HUES48 (cell line): ENCODE measurements around the gene SPPL3.

Experiments
- H3K27ac ChIP-seq: one replicate; pipeline ENCODE4 v1.7.0; 2013; ENCODE audit warnings: low read depth, low read length, inconsistent platforms
- H3K27me3 ChIP-seq: 2 replicates; pipeline ENCODE4 v1.6.1; 2013; ENCODE audit warnings: mild to moderate bottlenecking, low read length; ENCODE audit not compliant: control insufficient read depth, insufficient read depth
- H3K36me3 ChIP-seq: 2 replicates; pipeline ENCODE4 v1.6.1; 2013; ENCODE audit warnings: low read length; ENCODE audit not compliant: control insufficient read depth, insufficient read depth
- H3K4me1 ChIP-seq: 2 replicates; pipeline ENCODE4 v1.6.1; 2013; ENCODE audit warnings: mild to moderate bottlenecking, low read length; ENCODE audit not compliant: control insufficient read depth, insufficient read depth
- H3K4me3 ChIP-seq: 2 replicates; pipeline ENCODE4 v1.5.1; 2013; ENCODE audit warnings: mild to moderate bottlenecking, low read depth, low read length
- H3K9ac ChIP-seq: 2 replicates; pipeline ENCODE4 v1.6.1; 2013; ENCODE audit warnings: mild to moderate bottlenecking, low read depth, low read length, moderate library complexity
- H3K9me3 ChIP-seq: 2 replicates; pipeline ENCODE4 v1.6.1; 2013; ENCODE audit warnings: low read length; ENCODE audit not compliant: control insufficient read depth, insufficient read depth

Gene SPPL3

DNA sequence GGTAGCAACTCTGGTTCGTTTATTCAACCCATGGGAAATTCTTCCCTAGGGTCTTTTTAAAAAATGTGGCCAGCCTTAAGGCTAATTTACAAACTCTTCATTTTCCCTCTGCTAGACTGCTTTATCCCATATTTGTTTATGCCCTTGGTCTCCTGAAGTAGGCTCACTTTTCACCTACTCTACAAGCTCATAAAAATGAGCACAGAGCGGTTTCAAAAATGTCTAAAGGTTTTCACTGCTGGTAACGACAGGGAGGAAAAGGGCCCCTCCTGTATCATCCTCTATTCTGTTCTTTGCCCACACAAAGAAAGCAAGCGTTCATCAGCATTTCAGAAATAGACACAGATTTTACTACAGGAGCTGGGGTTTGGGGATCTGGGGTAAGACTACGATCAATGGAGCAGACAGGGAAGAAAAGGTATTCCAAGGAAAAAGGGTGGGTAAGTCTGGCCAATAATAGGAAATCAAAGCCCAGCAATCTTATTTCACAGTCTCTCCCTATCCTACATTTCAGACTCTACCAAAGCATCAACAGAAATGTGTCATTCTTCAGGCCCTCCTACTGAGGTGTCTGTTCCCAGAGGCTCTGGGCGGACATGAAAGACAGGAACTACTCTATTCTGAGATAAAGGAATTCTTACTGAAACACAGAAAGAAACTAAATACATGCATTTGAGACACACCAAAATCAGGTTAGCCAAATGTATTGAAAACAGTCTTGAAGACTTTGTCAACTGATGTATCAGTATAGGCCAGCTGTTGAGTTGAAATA lies 86.4 kb downstream of the SPPL3 start:
- Histone ChIP-seq H3K27ac (peak overlapping the region; percentile 33), H3K4me3 (no peak overlapping the region), H3K27me3 (no peaks in the 10 kb centered on the region), H3K36me3 (no peaks in the 10 kb centered on the region), H3K9ac (no peak overlapping the region), H3K4me1 (peaks cover 17% of the 10 kb centered on the region), H3K9me3 (no peaks in the 10 kb centered on the region)

DNA sequence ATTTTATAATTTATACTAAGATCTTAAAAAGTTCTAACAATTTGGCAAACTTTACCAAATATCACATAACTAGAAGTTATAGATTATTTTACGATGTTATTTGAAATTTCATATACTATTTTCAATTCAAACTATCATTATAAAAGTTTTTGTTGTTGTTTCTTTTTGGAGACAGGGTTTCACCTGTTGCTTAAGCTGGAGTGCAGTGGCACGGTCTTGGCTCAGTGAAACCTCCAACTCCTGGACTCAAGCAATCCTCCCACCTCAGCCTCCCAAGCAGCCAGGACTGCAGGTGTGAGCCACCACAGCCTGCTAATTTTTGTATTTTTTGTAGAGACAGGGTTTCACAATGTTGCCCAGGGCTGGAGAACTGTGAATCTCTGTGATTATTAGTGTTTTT lies 87.8 kb downstream of the SPPL3 start:
- no peaks in the 10 kb centered on the region for H3K36me3 ChIP-seq
- no peaks in the 10 kb centered on the region for H3K27me3 ChIP-seq
- no peaks in the 10 kb centered on the region for H3K9me3 ChIP-seq
- H3K4me1 ChIP-seq, result 0 out of 2 replicates have a peak, but pooled peaks cover 7% of the 10 kb centered on the region
- H3K27ac ChIP-seq, result no peak overlapping the region
- no peak overlapping the region for H3K9ac ChIP-seq
- H3K4me3 ChIP-seq, result no peak overlapping the region

DNA sequence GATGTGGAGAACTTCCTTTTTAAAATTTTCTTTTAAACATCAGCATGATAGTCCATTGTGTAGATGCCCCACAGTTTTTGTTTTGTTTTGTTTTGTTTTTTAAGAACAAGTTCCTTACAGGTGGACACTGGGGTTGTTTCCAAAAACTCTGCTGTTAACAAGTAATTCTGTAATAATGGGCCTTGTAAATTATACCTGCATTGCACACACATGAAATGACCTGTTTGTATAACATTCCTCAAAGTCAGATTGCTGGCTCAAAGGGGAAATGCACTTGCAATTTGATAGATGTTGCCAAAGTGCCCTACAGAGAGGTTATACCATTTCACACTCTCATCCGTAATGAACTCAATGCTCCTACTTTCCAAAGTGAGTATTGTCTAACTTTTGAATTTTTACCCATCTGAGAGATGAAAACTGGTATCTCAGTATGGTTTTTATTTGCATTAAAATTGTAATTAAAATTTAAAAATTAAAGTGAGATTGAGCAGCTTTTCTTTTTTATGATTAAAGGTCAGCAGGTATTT lies 89.2 kb downstream of the SPPL3 start:
- H3K4me1 ChIP-seq, result 0 out of 2 replicates have a peak, but pooled peaks cover 7% of the 10 kb centered on the region
- H3K36me3 ChIP-seq, result 0 out of 2 replicates have a peak, but pooled peaks cover 3% of the 10 kb centered on the region
- H3K9ac ChIP-seq, result no peak overlapping the region
- H3K9me3 ChIP-seq, result no peaks in the 10 kb centered on the region
- no peak overlapping the region for H3K27ac ChIP-seq
- H3K27me3 ChIP-seq, result no peaks in the 10 kb centered on the region
- no peak overlapping the region for H3K4me3 ChIP-seq

DNA sequence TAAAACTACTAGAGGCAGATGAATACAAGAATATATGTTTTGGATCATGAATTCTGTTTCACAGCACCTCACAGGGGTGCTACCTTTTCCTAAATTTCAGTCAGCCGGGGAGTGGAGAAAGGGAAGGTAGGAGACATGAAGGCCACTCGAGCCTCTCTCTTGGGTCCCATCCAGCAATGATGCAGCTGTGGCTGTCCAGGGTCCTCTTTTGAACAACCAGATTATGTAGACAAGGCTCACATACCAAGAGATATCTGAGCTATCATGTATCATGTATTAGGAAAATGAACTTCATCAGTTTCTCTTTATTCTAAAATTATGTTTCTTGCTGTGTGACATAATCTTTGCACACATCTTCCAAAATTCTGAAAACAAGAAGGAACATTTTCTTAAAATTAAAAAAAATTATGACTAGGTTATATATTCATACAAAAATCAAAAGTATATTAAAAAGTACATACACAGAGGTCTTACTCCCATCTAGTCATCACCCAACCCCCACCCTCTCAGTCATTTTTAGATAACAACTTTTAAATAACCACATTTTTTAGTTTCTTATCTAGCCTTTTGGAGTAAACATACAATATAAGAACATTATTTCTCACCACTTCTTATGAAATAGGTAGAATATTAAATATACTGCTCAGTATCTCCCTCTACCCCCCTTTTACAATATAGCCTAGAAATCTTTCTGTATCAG lies 89.8 kb downstream of the SPPL3 start:
- no peaks in the 10 kb centered on the region for H3K9me3 ChIP-seq
- H3K9ac ChIP-seq, result no peak overlapping the region
- no peaks in the 10 kb centered on the region for H3K27me3 ChIP-seq
- H3K4me1 ChIP-seq, result 0 out of 2 replicates have a peak, but pooled peaks cover 7% of the 10 kb centered on the region
- no peak overlapping the region for H3K27ac ChIP-seq
- no peak overlapping the region for H3K4me3 ChIP-seq
- H3K36me3 ChIP-seq, result 0 out of 2 replicates have a peak, but pooled peaks cover 3% of the 10 kb centered on the region

DNA sequence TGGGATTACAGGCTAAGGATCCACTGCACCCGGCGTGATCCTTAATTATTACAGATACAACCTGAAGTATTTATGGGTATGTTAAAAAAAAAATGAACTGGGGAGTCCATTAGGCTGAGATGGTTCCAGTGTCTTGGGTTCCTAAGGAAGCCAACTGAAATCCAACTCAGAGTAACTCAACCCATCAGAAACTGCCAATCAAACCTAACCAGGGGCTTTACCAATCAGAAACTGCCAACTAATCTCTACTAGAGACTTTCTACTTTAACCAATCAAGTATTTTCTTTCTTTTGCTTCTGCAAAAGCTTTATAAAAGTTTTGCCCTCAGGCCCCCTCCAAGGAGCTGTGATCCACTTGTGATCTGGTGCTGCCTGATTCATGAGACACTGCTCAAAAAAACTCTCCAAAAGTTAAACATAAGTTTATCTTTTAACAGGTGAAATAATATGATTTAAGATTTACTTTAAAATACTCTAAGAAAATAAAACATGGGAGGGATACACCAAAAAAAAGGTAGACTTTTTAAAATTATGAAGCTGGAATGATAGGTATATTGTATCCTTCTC lies 90.5 kb downstream of the SPPL3 start:
- no peak overlapping the region for H3K9ac ChIP-seq
- no peak overlapping the region for H3K27ac ChIP-seq
- no peaks in the 10 kb centered on the region for H3K27me3 ChIP-seq
- no peaks in the 10 kb centered on the region for H3K9me3 ChIP-seq
- peaks cover 5% of the 10 kb centered on the region; the same call in 1 of the 2 replicates for H3K36me3 ChIP-seq
- 0 out of 2 replicates have a peak, but pooled peaks cover 7% of the 10 kb centered on the region for H3K4me1 ChIP-seq
- no peak overlapping the region for H3K4me3 ChIP-seq

DNA sequence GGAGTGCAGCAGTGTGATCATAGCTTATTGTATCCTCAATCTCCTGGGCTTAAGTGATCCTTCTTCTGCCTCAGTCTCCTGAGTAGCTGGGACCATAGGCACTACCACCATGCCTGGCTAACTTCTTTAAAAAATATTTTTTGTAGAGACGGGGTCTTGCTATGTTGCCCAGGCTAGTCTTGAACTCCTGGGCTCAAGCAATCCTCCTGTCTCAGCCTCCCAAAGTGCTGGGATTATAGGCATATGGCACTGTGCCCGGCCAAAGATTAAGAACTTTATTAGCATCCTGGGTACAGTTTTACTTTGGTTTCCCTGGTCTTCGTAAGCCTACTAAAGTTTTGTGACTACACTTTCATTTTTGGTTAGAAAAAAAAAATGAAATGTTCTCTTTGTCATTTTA lies 94.1 kb downstream of the SPPL3 start:
- no peaks in the 10 kb centered on the region for H3K27me3 ChIP-seq
- peaks cover 9% of the 10 kb centered on the region for H3K36me3 ChIP-seq
- H3K27ac ChIP-seq, result no peak overlapping the region
- no peaks in the 10 kb centered on the region for H3K4me1 ChIP-seq
- no peaks in the 10 kb centered on the region for H3K9me3 ChIP-seq
- H3K4me3 ChIP-seq, result no peak overlapping the region
- H3K9ac ChIP-seq, result no peak overlapping the region

DNA sequence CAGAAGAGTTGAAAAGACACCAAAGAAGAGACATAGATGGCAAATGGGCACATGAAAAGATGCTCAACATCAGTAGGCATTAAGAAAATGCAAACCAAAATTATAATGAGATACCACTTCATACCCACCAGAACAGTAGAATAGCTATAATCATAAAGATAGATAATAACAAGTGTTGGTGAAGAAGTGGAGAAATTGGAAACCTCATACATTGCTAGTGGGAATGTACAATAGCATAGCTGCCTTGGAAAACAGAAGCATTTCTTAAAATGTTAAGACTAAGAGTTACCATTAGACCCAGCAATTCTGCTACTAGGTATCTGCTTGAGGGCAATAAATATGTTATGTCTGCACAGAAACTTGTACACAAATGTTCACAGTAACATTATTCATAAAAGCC lies 99.7 kb downstream of the SPPL3 start:
- Histone ChIP-seq H3K27ac (no peak overlapping the region), H3K27me3 (no peaks in the 10 kb centered on the region), H3K9me3 (no peaks in the 10 kb centered on the region), H3K4me1 (peaks cover 20% of the 10 kb centered on the region), H3K4me3 (no peak overlapping the region), H3K9ac (no peak overlapping the region), H3K36me3 (peaks cover 7% of the 10 kb centered on the region)

- Histone ChIP-seq H3K27me3 (no peaks in the 10 kb centered on the region), H3K4me3 (no peak overlapping the region), H3K9ac (no peak overlapping the region), H3K36me3 (no peaks in the 10 kb centered on the region), H3K9me3 (no peaks in the 10 kb centered on the region), H3K4me1 (peaks cover 23% of the 10 kb centered on the region), H3K27ac (no peak overlapping the region)
These were observed 103.0 kb downstream of the SPPL3 start for GRCh38 chr12:120801146-120801545.

- no peak overlapping the region for H3K9ac ChIP-seq
- no peaks in the 10 kb centered on the region for H3K27me3 ChIP-seq
- H3K4me3 ChIP-seq, result no peak overlapping the region
- no peaks in the 10 kb centered on the region for H3K36me3 ChIP-seq
- no peak overlapping the region for H3K27ac ChIP-seq
- H3K4me1 ChIP-seq, result peaks cover 23% of the 10 kb centered on the region
- no peaks in the 10 kb centered on the region for H3K9me3 ChIP-seq
These were observed 103.5 kb downstream of the SPPL3 start for GRCh38 chr12:120800665-120801064.

- Histone ChIP-seq H3K9me3 (no peaks in the 10 kb centered on the region), H3K9ac (no peak overlapping the region), H3K36me3 (no peaks in the 10 kb centered on the region), H3K4me3 (no peak overlapping the region), H3K4me1 (peaks cover 23% of the 10 kb centered on the region), H3K27ac (peak overlapping the region; percentile 13), H3K27me3 (no peaks in the 10 kb centered on the region)
These were observed 104.7 kb downstream of the SPPL3 start for GRCh38 chr12:120799243-120800045.
